Measurements from ENCODE around the gene BCKDK.

Gene BCKDK

GRCh38 chr16:31108035-31108793 lies at the start of gene BCKDK:
BCKDK (plus strand) TSS chr16:31108386; CDS start chr16:31109224, 838 bp downstream.
- peak; percentile 18 to 50 (median 38) for DNase-seq

- DNase-seq, result no peak
These were observed 46.9 kb upstream of the BCKDK start for GRCh38 chr16:31061126-31061812.

DNA sequence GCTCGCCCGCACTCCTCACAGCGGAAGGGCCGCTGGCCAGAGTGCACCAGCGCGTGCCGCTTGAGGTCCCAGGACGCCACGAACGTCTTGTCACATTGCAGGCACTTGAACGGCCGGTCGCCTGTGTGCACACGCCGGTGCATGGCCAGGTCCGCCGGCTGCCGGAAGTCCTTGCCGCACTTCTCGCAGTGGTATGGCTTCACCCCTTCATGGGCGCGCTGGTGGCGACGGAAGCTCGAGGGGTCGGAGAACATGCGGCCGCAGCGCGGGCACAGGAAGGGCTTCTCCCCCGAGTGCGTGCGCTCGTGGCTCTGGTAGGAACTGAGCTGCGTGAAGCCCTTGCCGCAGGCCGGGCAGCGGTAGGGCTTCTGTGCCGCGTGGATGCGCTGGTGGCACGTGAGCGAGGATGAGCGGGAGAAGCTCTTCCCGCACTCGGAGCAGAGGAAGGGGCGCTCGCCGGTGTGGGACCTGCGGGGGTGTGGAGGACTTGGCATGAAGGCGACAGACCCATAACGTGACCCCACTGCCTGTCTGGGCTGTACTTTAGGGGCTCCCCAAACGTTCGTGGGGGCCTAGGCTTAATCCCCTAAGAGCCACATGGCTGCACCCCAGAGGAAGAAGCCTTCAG lies 46.3 kb upstream of the BCKDK start:
- no peak for DNase-seq

DNA sequence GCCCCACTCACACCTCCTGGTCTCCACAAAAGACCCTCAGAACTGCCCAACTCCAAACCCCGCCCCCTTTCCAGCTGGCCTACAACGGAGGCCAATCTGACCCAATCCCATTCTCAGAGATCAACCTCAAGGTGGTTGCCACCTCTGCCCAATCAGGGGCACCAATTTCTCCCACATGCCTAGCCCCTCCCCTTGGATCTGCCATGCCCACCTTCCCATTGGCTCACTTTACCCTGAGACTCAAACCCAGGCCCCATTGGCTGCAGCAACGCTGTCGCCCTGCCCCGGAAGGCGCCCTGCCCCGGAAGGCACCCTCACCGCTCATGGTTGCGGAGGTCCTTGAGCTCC lies 44.7 kb upstream of the BCKDK start:
- no peak for DNase-seq

GRCh38 chr16:31063843-31064611 lies 44.2 kb upstream of the BCKDK start:
- DNase-seq, result no peak

- no peak for DNase-seq
These were observed 43.2 kb upstream of the BCKDK start for GRCh38 chr16:31064882-31065461.

DNA sequence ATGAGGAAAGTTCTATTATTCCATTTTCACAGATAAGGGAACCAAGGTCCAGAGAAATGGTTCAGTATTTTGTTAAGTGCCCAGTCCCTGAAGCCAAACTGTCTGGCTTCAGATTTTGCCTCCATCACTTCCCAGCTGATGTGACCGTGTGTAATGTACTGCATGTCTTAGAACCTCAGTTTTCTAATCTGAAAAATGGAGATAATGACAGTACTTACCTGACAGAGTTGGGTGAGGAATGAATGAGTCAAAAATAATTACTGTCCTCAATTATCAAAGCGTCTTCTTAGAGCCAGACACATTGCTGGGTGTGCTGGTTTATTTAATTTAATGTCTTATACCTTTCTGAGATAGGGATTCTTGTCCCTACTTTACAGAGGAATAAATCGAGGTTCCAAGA lies 40.8 kb upstream of the BCKDK start:
- DNase-seq, result no peak

GRCh38 chr16:31071861-31072260 lies 36.3 kb upstream of the BCKDK start:
- no peak for DNase-seq

DNA sequence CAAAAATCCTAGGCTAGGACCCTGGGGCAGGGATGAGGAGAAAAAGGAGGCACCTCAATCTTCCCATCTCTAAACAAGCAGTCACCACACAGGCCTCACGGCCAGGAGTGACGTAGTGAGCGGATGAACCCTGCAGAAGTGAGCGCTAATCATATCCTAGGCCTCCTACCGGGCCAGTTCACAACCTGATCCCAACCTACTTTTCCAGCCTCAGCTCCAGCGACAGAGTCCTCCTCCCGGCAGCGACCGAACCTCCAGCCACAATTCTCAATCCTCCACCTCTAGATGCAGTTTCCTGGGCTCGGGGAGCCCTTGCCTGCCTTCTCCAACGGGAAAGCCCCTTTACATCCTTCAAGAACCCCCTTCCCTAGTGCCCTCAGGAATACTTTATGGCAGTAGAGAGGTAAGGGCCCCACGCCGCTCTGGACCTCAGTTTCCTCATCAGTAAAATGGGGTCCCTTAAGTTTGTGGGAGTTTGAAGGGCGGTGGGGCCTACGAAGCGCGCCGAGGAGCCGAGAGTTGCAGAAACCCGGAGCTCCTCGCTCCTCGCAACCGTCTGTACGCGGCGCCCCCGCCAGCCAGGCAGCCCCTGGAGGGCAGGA lies 35.5 kb upstream of the BCKDK start:
- no peak for DNase-seq

- peak; percentile 70 to 75 (median 73) for DNase-seq
These were observed 34.8 kb upstream of the BCKDK start for GRCh38 chr16:31073142-31073969.

- DNase-seq, result peak; percentile 92 to 95 (median 94)
These were observed 34.0 kb upstream of the BCKDK start, which contains the start of the genes ZNF646 and ZNF668 for GRCh38 chr16:31073970-31074813. ZNF646 (plus strand) TSS chr16:31074422; CDS start chr16:31076325, 1,903 bp downstream. ZNF668 (minus strand) TSS chr16:31074240; CDS start chr16:31064459, 9,781 bp downstream.

DNA sequence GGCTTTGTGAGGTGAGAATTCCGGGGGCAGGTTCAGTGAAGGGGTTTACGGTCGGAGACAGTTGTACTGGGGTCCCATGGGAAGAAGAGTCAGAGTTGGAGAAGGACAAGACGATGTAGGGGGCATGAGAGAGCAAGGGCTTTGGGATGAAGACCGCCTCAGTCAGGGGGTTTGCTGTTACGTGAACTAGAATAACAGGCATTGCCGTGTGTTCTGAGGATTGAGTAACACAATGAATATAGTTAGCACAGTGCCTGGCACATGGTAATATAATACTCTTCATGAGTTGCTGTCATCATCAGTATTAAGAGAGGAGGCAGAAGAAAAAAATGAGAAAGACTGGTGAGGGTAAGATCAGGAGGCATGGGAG lies 33.4 kb upstream of the BCKDK start:
- DNase-seq, result no peak

DNA sequence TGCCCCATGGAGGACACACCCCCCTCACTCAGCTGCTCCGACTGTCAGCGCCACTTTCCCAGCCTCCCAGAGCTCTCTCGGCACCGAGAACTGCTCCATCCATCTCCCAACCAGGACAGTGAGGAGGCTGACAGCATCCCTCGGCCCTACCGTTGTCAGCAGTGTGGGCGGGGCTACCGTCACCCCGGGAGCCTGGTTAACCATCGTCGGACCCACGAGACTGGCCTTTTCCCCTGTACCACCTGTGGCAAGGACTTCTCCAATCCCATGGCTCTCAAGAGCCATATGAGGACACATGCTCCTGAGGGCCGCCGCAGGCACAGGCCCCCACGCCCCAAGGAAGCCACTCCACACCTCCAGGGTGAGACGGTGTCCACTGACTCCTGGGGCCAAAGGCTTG lies 31.9 kb upstream of the BCKDK start:
- no peak for DNase-seq

- DNase-seq, result no peak
These were observed 31.2 kb upstream of the BCKDK start for GRCh38 chr16:31077024-31077423.

DNA sequence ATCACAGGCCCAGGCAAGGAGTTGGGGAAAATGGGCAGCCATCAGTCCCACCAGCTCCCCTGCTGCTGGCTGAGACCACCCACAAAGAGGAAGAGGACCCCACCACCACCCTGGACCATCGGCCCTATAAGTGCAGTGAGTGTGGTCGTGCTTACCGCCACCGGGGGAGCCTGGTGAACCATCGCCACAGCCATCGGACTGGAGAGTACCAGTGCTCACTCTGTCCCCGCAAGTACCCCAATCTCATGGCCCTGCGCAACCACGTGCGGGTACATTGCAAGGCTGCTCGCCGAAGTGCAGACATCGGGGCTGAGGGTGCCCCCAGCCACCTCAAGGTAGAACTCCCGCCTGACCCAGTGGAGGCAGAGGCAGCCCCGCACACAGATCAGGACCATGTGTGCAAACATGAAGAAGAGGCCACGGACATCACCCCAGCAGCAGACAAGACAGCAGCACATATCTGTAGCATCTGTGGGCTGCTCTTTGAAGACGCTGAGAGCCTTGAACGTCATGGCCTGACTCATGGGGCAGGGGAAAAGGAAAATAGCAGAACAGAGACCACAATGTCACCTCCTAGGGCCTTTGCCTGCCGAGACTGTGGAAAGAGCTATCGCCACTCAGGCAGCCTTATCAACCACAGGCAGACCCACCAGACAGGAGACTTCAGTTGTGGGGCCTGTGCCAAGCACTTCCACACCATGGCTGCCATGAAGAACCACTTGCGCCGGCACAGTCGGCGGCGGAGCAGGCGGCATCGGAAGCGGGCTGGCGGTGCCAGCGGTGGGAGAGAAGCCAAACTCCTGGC lies 30.4 kb upstream of the BCKDK start:
- DNase-seq, result no peak

DNA sequence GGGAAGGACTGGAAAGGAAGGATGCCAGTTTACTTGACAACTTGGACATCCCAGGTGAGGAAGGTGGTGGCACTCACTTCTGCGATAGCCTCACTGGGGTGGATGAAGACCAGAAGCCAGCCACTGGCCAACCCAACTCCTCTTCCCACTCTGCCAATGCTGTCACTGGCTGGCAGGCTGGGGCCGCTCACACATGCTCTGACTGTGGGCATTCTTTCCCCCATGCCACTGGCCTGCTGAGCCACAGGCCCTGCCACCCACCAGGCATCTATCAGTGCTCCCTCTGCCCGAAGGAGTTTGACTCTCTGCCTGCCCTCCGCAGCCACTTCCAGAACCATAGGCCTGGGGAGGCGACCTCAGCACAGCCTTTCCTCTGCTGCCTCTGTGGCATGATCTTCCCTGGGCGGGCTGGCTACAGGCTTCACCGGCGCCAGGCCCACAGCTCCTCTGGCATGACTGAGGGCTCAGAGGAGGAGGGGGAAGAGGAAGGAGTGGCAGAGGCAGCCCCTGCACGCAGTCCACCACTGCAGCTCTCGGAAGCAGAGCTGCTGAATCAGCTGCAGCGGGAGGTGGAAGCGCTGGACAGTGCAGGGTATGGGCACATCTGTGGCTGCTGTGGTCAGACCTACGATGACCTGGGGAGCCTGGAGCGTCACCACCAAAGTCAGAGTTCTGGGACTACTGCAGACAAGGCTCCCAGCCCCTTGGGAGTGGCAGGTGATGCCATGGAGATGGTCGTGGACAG lies 29.4 kb upstream of the BCKDK start:
- DNase-seq, result no peak

DNA sequence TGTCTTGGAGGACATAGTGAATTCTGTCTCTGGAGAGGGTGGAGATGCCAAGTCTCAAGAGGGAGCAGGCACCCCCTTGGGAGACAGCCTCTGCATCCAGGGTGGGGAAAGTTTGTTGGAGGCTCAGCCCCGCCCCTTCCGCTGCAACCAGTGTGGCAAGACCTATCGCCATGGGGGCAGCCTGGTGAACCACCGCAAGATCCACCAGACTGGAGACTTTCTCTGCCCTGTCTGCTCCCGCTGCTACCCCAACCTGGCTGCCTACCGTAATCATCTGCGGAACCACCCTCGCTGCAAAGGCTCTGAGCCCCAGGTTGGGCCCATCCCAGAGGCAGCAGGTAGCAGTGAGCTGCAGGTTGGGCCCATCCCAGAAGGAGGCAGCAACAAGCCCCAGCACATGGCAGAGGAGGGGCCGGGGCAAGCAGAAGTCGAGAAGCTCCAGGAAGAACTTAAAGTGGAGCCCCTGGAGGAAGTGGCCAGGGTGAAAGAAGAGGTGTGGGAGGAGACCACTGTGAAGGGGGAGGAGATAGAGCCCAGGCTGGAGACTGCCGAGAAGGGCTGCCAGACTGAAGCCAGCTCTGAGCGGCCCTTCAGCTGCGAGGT lies 28.7 kb upstream of the BCKDK start:
- no peak for DNase-seq

- no peak for DNase-seq
These were observed 28.1 kb upstream of the BCKDK start for GRCh38 chr16:31080035-31080629.
